Measurements from ENCODE around the gene C1QTNF12.

- TF ChIP-seq CTCF (conservative IDR thresholded peaks at IDR 0.05) (no peak), ZFX (IDR thresholded peaks at IDR 0.05) (no peak)
Observed at GRCh38 chr1:1262071-1262470, 15.5 kb upstream of the C1QTNF12 start.

Data from C4-2B (cell line).